GM18498 (cell line): ENCODE data around the gene LRRC45.

Experiments
- ATAC-seq: cut with Tn5 transposase; IDR thresholded peaks from one replicate; pipeline ENCODE4 v1.9.1; 2021; ENCODE audit warnings: mild to moderate bottlenecking, moderate library complexity; ENCODE audit not compliant: unreplicated experiment

The LRRC45 gene

DNA sequence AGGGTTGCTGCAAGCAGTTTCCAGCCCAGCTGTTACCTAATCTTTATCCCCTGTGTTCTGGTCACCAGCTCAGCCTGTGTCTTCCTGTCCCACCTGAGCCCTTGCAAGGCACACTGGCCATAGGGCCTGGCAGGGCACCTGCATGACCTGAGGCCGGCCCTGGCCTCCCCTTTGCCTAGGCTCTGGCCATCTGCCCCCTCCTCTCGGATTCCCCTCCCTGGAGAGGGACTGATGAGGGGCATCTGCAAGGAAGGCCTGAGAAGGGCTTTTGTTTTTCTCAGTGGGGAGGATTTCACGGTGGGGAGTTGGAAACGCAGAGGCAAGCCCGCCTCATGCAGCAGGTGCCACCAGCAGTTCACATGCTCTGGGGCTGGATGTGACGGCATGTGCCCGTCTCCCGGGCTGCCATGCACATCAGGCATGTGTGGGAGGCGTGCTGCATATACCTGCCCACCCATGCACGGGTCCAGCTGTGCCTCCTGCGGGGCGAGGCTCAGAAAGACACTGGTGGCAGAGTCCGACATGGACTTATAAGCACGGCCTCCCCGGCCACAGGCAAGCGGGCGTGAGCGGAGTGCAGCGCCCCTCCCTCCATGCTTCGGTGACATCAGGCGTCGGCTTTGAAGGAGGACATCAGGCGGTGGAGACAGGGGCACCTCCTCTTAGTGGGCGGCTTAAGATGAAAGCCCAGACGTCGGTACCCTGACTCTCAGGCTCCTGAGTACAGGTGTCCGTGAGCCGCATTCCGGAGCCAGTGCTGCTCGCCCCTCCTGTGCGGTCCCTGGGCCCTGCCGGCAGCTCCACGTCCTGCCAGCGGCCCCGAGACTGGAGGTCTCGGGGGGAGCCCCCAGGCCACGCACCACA lies 29.1 kb upstream of the LRRC45 start:
- no peak for ATAC-seq

GRCh38 chr17:81994593-81995462 lies 28.3 kb upstream of the LRRC45 start:
- no peak for ATAC-seq

DNA sequence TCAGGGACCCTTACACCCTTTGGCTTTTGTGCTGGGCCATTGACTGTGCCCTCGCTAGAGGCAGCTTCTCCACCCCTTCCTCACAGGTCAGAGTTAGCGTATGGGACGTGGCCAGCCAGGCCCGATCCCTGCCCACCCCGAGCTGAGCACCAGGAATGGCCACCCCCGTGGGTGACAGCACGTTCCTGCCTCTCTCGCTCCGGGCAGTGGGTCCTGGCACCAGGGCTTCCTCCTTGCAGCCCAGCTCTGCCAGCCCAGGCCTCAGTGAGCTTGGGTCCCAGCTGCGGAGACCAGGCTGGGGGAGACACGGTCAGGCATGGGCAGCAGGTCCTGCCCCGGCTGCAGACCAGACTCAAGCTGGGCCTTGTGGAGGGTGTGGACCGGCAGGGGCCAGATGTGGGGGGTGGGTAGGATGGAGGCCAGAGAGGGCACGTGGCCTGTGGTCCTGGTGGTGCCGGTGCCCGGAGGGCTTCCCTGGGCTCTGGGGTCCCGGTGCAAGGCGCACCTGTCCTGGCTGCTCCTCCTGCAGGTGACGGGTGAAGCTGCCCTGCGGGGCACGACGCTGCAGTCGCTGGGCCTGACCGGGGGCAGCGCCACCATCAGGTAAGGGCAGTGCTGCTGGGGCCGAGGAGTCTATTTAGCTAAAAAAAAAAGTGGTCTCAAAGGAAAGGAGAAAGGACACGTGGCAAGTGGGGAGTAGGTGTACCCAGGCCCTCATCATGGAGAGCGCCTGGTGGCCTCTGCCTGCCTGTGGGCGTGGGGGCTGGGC lies 27.5 kb upstream of the LRRC45 start:
- no peak for ATAC-seq

GRCh38 chr17:81996232-81996756 lies 26.8 kb upstream of the LRRC45 start:
- no peak for ATAC-seq

GRCh38 chr17:81996757-81997441 lies 26.2 kb upstream of the LRRC45 start:
- no peak for ATAC-seq

GRCh38 chr17:81998212-81998611 lies 24.9 kb upstream of the LRRC45 start:
- no peak for ATAC-seq

- ATAC-seq, result no peak
Observed at GRCh38 chr17:81998691-81999438, 24.2 kb upstream of the LRRC45 start.

- no peak for ATAC-seq
Observed at GRCh38 chr17:81999587-81999975, 23.5 kb upstream of the LRRC45 start.

- ATAC-seq, result no peak
Observed at GRCh38 chr17:81999976-82000802, 22.9 kb upstream of the LRRC45 start.

DNA sequence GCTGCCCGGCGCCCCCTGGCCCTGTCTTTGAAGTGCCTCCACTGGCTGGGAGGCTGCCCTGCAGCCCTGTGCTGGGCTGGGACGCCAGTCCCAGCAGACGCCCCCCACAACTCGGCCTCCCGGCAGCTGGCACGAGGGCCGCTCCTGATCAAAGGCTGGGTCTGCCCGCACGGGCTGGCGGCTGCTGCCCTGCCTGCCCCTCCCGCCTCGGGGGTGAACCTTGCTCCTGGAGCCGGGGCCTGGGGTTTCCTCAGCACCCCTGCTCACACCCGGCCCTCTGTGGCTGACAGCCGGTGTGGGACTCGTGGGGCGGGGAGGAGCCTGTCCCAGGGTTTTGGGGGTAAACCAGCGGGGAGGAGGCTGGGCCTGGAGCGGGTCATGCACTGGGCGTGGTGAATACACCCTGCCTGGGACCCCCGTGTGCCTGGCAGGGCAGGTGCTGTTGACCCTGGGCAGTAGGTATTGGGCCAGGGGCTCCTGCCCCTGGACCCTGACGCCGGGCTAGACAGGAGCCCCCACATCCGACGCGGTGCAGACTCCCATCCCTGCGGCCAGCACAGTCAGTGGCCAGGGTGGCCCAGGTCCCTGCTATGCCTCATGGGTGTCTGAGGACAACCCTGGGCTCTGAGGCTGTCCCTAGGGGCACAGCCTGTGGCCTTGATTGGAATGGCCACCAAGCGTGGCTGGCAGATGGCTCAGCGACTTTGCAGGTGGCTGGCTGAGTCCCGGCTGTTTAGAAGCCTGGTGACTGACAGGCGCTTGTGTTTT lies 22.1 kb upstream of the LRRC45 start:
- no peak for ATAC-seq

- ATAC-seq, result no peak
Observed at GRCh38 chr17:82001571-82002056, 21.5 kb upstream of the LRRC45 start.

DNA sequence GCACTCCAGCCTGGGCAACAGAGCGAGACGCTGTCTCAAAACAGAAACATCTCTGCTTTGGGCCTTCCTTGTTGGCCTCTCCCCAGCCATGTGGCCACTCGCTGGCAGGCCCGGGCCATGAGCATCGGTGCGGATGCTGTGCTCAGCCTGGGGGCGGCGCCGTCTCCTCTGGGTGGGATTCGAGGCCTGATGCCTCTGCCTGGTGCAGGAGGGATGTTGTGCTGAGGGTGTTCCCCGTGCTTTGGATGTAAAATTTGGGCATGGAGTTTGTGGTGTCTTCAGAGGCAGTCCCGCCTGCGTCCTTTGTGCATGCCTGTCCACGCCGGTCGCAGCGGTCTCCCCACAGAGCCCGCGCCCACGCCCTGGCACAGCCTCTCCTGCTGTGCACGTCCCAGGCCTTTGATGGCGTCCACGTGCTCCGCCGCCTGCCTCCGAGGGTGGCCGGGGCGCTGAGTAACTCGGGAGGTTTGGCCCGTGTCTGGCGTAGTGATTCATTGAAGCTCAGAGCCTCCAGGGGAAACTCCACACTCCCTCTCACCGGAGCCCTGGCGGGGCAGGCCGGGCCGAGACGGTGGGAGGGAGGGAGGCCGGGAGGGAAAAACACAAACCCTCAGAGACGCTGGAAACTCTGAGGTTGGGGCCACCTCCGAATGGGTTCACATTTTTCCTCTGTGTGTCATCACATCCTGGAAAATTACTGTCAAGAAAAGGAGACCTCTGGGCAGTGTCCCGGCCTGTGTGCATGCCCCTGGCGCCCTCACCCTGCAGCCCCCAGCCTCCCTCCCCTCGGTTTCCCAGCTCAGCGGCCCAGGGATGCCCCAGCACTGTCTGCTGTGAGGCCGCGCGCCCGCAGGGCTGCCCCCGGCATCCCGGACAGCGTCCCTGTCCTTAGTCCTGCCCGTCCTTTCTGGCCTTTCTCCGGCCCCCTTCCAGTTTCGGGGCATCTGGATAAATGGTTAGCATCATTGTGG lies 19.4 kb upstream of the LRRC45 start:
- no peak for ATAC-seq

- no peak for ATAC-seq
Observed at GRCh38 chr17:82004517-82005455, 18.3 kb upstream of the LRRC45 start.

DNA sequence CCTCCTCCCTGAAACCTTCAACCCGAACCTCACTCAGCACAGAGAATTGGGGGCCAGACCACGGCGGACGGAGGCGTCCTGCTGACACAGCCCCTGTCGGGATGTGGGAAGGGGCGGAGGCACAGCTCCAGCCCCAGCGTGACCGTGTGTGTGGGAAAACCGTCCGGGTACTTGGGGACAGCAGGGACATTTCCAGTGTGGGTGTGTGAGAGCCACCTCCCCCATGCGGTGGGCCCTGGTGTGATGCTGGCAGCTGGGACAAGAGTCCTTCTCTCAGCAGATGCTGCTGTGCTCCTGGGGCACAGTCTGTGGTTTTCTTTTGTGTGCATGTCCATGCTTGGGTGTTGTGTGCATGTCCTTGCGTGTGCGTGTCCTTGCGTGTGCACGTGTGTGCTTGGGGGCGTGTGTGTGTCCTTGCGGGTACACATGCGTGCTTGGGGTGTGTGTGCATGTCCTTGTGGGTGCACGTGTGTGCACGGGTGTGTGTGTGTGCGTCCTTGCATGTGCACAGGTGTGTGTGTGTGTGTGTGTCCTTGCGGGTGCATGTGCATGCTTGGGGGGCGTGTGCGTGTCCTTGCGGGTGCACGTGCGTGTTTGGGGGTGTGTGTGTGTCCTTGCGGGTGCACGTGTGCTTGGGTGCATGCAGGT lies 17.3 kb upstream of the LRRC45 start:
- no peak for ATAC-seq
